GM21390 (cell line): ENCODE data around the gene FLOT1.

Experiments
- ATAC-seq: cut with Tn5 transposase; IDR thresholded peaks from one replicate; pipeline ENCODE4 v1.9.1; 2021; ENCODE audit not compliant: unreplicated experiment

FLOT1 gene

DNA sequence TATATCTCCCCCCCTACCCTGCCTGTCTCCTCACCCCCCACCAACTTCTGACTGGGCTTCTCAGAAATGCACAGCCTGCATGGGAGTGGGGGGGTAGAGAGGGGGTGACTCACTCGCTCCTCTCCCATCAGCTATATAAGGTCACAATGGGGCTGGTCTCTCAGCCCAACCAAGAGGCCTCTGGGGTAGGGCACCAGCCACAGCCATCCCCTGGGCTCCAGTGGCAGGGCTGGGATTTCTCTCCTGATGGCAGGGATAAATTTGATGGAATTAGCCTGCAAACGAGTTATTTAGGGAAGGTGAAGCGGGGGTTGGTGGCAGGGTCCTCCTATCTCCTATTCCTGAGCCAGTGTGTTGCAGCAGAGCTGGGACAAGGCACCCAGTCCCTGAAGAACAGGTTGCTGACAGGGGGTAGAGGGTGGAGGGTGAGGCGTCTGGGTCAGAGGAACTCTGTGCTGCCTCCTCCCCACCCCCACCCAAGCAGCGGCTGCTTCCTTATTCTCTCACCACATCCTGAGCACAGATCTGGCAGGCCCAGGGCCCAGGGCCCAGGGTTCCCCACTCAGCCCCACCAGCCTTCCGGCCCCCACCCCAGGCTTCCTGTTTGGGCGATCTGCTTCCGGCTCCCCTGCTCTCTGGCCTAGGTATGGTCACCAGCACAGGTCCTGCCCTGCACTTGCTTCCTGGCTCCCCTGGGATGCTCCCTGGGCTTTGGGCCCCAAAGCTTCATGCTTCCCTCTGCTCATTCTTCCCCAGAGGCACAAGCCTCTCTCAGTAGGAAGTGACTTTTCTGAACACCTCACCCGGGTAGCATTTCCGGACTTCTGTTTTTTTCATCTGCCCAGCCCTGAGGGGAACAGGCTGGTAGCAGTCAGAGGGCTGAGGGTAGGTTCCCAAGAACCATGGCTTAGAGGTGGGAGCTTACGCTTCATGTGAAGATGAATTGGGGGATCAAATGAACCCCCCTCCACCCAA lies 60.1 kb downstream of the FLOT1 start:
- peak; percentile 39 for ATAC-seq

DNA sequence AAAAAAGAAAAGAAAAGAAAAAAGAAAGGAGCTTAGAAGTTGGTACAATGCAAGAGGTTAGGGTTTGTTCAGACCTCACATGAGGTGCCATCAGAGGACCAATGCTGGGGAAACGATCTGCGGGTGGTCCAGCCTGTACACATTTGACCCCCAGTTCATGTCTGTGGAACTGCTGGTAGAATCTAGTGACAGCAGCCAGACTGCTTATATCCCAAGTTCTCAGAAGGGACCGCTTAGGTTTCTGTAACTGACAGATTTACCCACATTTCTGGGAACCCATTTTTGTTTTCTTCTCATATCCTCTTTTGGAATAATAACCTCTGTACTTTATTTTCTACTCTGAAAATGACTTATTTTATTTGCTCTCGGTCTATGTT lies 60.7 kb downstream of the FLOT1 start:
- ATAC-seq: no peak

DNA sequence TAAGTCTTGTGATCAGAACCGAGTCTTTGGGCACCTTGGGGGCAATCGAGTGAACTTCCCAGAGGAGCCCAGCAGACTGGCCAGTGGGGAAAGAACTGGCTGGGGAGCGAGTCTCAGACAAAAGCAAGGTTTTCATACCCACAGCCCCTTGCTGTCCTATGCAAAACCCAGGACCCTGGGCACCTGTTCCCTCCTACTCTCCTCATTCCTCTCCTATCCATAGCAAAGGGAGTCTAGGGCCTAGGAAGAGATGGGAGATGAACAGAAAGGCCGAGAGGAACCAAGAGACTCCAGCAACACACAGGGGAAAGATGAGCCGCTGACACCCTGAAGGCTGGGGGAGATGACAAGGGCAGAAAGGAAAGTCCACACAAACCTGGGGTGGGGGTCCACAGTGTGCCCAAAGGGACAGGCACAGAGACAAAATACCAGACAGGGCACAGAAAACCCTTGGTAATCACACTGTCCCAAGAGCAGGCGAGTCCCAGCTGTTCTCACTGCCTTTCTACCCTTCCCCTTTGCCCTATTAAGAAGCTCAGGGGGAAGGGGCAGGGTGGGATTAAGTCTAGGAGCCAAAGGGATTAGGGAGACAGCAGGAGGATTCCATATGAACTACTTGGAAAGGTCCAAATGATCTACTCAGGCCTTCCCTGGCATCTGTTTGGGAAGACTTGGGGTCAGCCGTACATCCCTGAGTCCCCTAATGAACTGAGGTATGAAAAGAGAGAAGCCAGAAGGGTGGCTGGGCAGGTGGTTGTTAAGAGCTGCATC lies 62.5 kb downstream of the FLOT1 start:
- no peak for ATAC-seq

DNA sequence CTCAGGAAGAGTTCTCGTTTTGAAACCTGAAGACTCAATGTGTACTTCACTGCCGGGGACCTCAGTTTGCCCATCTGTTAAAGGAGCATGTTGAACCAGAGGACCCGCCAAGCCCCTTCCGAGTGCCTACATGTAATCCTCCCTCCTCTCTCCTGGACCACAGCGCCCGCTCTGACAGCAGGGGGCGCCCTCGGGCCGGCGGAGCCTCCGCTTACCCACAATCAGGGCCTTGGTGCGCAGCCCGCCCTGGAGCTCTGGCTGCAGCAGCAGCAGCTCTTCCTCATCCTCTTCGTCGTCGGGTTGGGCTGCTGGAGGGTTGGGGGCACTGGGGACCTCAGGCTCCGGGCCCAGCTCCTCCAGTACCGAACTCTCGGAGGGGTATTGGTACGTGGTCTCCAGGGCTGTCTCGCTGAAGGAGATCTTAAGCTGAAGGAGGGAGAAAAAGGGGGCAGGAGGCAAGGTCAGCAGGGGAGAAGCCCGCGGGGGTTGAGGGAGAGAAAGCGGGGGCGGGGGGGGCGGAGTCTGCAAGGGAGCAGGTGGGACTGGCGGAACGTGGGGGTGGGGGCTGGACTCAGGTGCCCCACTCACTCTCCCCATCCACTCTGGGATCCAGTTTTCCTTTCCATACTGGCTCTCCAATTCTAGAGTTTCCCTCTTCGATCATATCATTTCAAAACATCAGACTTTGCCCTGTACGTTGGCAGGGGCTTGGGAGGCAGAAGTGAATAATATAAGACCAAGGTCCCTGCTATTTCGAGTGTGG lies 63.3 kb downstream of the FLOT1 start:
- no peak for ATAC-seq
